ENCODE results near the gene FAM13A.
"Not testable (repeated sequence)": the region's sequence is repeated elsewhere in the genome, so short reads cannot be mapped to it uniquely, and the experiment has no call there.

The FAM13A gene

DNA sequence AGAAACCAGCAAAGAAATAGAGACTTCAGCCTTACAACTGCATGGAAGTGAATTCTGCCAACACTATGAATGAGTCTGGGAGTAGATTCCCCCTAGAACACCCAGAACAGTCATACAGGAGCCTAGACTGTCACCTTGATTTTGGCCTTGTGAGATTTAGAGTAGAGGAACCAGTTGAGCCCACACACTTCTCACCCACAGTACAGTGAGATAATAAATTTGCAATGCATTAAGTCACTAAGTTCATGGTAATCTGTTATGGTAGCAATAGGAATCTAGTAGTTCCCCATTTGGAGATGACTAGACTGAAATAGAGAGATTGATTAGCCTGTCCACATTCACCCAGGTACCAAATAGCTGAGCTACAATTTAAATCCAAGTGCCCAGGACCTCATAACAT, 59.0 kb downstream of the FAM13A start:
- DNase-seq, result no peak

DNA sequence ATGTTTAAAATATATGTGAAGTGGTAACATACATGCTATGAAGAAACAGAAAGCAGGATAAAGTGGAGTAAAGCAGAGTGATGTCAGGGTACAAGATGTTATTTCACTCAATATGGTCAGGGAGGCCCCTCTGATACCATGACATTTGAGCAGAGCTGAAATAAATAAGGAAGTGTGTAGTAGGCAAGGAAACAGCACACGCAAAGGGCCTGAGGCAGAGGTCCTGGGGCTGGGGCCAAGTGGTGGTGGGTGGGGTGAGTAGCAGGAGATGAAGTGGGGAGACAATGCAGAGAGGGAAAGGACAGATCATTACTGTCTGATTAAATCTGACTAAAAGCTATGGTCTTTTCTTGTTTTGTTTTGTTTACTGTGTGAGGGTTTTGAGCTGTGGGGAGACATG, 61.1 kb downstream of the FAM13A start:
- no peak for DNase-seq

DNA sequence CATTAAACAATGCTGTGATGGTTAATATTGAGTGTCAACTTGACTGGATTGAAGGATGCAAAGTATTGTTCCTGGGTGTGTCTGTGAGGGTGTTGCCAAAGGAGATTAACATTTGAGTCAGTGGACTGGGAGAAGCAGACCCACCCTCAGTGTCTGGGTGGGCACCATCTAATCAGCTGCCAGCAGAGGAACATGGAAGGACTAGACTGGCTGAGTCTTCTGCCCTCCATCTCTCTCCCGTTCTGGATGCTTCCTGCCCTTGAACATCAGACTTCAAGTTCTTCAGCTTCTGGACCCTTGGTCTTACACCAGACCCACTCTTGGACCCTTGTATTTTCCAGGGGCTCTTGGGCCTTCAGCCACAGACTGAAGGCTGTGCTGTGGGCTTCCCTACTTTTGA, 61.7 kb downstream of the FAM13A start:
- not testable (repeated sequence) for DNase-seq

DNA sequence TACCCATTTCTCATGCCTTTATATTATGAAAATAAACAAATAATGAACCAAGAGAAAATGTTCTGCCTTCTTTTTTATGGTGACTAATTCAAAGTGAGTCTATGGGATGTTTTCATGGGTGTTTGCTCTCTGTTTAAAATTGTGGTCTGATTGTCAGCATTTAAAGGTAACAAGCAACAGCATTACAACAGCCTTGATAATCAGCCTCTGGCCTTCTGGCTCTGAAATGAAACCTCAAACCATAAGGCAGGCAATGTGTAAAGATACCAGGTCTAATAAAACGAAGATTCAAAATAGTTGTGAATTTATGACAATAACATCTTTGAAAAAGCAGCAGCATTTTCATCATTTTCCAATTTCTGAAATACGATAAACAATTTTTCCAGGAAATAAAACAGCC, 63.7 kb downstream of the FAM13A start:
- DNase-seq, result no peak

DNA sequence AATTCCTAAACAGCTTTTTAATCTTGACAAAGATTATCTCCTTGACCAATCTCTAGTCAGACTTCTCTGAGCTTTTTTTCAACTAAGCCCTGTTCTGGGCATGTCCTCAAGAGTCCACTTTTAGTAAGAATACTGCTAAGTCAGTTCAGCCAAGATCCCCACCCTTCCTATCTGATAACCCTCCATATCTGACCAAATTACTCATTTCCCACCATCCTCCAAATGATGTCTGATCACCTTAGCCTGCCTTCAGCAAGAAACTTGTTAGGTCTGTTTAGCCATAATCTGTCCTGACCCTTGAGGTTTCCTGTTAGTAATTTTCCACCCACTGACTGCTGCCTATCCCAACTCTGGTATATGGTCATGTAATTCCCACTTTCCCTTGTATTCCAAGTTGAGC, 65.2 kb downstream of the FAM13A start:
- no peak for DNase-seq

DNA sequence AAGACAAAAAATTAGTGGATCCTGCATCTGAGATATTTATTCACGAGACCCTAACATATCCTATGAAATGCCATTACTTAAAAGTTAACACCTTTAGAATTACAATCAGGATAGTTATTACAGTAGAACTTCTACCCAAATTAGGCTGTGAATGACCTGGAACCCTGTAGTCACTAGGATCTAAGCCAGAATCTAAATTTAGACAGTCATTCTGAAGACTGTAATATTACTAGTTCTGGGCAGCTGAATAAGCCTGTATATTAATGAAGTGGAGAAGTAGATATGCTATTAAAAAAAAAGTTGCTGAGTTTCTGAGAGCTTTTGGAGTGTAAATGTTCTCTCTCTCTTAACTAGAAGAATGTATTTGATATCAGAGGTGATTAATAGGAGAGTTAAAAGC, 67.0 kb downstream of the FAM13A start:
- no peak for DNase-seq

DNA sequence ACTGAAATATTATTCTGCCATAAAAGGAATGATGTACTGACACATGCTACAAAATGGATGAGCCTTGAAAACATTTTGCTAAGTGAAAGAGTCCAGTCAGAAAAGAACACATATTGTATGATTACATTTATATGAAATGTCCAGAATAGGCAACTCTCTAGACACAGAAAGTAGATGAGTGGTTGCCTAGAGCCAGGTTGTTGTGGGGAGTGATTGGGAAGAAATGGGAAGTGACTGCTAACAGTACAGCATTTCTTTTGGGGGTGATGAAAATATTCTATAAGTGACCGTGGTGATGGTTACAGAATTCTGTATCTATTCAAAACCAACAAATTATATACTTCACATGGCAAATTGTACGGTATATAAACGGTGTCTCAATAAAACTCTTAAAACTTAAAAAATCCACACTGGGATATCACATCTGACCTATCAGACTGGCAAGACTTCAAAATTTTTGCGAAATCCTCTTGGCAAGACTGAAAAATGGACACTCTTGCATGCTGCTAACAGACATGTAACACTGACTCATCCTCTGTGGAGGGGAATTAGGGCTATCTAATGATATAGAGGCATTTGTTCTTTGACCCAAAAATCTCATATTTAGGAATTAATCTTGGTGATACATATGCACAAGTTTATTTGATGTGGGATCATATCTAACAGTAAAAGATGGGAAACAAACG, 71.8 kb downstream of the FAM13A start:
- no peak for DNase-seq

DNA sequence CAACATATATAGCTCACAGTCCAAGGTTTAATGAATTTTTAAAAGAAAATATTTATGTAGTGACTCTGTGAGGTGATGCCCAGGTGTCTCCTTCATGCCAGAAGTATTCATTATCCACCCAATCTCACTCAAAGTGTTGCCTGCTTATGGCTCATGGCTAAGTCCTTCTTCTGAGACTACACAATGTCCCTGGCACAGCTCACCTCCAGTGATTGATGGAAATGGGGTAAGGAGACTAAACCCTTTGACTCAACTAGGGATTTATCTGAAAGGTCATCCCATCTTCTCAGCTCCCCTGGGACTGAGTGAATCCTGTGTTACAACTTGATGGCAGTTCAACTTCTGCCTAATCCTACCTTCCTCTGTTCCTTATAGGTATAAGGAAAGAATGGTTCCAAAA, 74.2 kb downstream of the FAM13A start:
- DNase-seq, result no peak

DNA sequence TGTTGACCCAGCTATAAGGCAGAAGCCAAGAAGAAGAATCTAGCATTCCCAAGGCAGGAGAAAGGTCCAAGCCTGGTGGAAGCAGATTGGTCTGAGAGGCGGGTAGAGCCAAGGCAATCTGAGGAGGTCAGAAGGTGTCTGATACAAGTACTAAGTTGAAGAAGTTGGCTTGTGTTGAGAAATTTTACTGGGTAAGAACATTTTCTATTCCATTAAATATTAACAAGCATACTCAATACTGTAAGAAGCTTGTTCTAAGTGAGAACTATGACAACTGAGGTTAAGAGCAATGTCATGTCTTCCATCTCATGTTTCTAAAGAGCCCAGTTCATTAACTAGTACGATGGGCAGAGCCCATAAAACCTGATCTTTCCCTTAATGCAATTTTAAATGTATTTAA, 75.0 kb downstream of the FAM13A start:
- no peak for DNase-seq

DNA sequence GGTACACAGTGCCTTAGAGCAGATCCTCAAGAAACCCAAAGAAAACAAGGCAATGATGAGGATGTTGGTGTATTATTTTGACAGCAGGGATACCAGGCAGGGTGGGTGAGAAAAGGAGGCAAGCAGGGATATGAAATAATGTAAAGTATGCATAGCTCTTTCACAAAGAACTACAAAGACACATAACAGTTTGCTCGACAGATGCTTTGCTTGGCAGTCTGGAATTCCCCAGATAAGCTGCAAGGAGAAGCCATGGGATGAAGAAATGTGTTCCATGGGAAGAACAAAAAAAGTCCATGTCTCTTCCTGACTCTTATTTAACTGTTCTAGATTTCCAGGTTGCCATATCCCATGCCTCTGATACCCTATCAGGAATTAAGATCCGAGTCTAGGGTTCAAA, 75.4 kb downstream of the FAM13A start:
- no peak for DNase-seq

DNA sequence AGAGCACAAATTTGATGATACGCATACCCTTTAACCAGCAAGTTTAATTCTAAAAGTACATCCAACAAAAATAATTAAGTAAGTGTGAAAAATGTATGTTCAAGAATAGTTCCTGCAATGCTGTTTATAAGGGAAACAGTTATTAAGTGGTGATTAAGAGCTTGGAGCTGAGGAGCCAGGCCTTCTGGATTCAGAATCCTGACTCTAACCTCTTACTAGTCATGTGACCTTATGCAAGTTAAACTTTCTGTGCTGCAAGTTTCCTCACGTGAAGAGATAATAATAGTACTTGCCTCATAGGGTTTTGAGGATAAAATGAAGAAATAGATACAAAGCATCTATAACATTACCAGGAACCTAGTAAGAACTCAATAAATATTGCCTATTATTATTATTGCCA, 77.7 kb downstream of the FAM13A start:
- DNase-seq, result no peak

DNA sequence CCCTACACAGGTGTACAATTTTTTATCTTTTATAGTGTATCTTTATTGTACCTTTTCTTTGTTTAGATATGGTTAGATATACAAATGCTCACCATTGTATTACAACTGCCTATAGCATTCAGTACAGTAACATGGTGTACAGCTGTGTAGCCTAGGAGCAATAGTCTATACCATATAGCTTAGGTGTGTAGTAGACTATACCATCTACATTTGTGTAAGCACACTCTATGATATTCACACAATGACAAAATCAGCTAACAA, 80.3 kb downstream of the FAM13A start:
- no peak for DNase-seq

DNA sequence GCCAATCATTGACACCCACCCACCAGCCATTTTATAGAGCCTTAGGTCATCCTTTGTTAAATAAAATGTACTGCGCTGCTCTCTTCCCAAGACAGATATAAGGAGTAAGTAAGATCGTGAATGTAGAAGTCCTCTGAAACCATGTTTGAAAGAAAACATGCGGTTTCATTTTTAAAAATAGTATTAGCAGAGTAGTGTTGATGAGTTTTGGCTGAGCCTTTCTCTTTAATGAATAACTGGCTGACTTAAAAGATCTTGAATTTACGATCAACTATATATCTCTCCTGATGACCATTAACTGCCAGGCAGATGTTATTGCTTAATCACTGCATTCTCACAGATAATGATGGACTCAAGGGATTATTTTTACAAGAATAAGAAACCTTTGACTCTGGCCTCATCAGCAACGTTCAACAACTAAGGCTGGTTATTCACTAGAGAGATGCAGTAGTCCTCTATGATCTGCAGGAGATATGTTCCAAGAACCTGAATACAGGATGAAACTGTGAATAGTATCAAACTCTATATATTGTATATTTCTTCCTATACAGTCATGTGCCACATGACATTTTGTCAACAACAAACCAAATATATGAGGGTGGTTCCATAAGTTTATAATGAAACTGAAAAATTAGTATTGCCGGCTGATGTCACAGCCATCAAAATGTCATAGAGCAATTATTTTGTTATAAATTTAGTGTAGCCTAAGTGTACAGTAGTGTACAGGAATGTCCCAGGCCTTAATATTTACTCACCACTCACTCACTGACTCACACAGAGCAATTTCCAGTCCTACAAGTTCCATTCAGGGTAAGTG, 80.8 kb downstream of the FAM13A start:
- no peak for DNase-seq

DNA sequence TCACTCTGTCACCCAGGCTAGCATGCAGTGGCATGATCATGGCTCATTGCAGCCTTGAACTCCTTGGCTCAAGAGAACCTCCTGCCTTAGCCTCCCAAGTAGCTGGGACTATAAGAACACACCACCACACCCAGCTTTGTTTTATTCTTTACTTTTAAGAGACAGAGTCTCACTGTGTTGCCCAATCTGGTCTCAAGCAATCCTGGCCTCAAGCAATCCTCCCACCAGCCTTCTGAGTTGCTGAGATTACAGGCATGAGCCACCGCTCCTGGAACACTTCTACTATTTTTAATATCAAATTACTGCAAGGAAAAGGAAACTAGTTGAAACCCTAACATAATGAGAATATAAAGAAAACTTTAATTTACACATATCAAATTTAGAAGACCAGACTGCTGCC, 85.4 kb downstream of the FAM13A start:
- no peak for DNase-seq

DNA sequence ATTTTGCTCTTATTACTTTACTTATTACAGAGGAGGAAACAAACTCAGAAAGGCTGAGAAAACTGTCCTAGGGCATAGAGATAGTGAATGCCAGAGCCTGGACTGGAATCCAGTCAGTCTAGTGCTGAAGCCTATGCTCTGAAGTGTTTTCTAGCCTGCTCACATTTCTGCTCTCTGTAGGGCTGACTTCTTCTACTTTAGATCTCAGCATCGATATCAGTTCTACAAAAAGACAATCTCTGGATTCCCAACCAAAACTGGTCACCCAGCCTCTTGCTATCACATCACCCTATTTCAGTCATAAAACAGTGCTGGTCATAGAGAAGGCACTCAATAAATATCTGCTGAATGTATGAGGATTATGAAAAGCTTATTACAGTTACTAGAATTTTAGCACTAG, 87.2 kb downstream of the FAM13A start:
- DNase-seq, result no peak

DNA sequence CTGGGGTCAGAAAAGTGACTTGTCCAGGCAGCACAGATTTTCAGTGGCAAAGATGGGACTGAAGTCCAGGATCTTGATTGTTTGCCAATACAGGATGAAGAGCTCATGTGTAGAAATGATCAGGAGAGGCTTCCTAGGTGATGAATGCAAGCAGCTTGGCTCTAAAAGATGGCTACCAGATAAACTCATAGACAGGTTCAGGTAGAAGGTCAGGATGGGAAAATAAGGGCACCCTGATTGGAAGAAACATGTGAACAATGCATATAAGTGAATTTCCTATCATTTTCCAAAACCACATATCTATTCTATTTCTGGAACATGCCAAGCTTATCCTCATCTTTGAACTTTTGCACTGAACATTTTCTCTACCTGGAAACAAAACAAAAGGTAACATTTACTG, 87.7 kb downstream of the FAM13A start:
- DNase-seq, result no peak

DNA sequence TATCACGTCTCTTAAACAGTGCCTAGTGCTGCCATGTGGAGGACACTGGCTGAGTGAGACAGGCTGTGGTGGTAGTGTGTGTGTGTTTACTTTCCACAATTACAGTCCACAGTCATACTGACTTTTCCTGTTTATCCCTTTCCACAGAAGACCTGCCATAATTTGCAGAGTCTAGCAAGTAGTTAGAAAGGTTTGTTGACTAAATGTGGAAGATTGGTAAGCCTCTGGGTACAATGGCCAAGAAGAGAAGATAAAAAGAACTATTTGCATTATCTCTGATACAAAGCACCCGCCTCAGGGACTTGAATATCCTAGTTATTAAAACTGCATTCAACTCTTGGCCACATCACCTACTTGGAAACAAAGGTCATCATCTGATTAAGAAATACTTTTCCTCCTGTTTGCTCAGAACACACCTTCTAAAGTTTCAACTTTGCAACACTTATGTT, 89.1 kb downstream of the FAM13A start:
- no peak for DNase-seq

DNA sequence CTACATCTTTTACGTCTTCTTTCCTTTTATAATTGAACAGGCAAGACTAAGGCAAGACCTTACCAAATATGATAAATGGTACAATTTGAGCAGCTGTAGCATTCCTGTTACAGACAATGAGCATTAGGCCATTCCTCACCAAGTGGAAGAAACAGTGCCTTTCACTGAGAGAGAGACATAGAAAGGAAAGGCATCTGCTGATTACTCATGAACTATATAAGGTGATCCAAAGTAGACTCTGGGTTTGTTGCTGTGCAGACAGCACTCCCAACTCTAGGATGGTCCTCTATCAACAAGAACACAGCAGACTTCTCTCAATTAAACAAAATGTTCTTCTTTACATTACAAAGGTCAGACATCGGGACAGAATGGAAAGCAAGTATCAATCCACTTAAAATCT, 91.9 kb downstream of the FAM13A start:
- DNase-seq, result no peak

DNA sequence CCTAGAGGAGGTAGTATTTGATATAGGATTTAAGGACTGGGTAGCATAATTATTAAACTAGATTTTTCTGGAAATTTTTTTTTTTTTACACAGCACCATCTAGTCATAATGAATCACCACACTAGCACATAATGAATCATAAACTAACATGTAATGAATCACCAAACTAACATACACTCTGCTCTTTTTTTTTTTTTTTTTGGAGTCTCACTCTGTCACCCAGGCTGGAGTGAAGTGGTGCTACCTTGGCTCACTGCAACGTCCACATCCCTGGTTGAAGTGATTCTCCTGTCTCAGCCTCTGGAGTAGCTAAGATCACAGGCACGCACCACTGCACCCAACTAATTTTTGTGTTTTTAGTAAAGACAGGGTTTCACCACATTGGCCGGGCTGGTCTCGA, 92.5 kb downstream of the FAM13A start:
- DNase-seq, result no peak

DNA sequence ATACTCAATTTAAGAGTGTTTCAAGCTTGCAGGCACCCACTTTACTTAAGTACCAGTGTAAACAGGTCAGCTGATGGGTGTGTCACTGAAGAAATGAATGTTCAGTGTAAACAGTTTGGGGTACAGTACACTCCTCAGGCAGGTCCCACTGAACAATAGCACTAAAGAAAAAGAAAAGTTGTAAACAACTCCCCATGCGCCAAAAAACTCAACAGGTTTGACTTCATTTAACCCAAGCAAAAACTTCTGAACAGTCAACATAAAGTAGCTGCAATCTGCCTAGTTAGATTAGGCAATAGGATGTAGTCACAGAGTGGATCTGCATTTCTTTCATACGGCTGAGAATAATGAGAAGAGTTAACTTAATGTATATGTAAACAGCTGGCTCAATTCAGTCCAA, 93.2 kb downstream of the FAM13A start:
- DNase-seq, result no peak

DNA sequence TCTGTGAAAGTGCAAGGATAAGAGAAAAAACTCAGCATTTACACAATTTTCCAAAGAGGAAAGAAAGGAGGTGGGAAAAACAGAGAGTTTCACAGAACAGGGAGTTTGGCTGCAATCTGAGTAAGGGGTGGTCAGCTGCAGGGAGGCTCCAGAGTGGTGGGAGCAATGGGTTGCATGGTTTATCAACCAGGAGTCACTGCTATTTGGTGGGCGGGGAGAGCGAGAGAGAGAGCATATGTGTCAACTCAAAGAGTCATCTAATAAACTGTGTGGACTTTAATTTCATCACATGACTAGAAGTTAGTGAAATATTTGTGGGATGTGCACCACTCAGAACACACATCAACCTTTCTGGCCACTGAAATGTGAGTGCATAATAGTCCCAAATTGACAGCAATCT, 94.6 kb downstream of the FAM13A start:
- no peak for DNase-seq

DNA sequence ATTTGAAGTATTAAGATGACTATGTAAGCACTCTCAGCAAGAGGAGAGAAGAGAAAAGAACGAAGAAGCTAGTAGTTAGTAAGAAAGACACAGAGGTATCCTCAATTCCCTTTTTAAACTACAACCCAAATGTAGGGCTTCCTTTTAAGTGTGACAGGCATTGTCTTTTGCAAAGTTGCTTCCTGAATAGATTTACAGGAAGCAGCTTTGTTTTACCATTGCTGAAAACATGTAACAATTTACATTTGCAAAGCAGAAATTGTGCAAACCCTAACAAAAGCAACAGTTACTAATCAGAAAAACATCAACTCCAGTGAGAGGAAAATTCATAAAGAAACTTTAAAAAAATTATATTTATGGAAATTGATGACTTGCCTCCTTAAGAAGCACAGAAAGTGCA, 96.4 kb downstream of the FAM13A start:
- no peak for DNase-seq

DNA sequence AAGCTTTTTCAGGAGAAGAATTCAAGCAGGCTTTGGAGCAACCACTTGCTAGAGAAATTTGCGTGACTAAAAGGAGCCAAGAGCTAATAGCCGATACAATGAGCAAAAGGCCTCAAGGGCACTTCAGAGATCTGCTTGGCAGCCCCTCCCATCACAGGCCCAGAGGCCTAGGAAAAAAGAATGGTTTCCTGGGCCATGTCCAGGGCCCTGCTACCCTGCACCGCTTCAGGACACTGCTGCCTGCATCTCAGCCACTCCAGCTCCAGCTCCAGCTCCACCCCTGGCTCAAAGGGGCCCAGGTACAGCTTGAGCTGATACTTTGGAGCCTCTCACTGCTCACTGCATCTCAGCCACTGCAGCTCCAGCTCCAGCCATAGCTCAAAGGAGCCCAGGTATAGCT, 98.9 kb downstream of the FAM13A start:
- DNase-seq, result no peak

DNA sequence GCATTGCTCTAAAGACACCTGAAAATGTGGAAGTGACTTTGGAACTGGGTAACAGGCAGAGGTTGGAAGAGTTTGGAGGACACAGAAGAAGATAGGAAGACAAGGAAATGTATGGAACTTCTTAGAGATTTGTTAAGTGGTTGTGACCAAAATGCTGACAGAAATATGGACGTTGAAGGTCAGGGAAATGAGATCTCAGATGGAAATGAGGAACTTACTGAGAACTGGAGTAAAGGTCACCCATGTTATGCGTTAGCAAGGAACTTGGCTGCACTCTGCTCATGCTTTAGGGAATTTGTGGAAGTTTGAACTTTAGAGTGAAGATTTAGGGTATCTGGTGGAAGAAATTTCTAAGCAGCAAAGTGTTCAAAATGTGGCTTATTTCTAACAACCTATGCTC, 99.4 kb downstream of the FAM13A start:
- no peak for DNase-seq

Measured in activated effector memory CD4-positive, alpha-beta T cell treated with anti-CD3 and anti-CD28 coated beads, Interleukin-2, amount 50 U/mL, for 16 hours (primary cell).